Activated naive CD4-positive, alpha-beta T cell treated with anti-CD3 and anti-CD28 coated beads, Interleukin-2, amount 50 U/mL, for 16 hours (primary cell): Measurements from ENCODE around the gene TNNI2.
A peak's percentile ranks its signal among the peaks of the same experiment; 100 is the strongest.
"Not testable (repeated sequence)": the region's sequence is repeated elsewhere in the genome, so short reads cannot be mapped to it uniquely, and the experiment has no call there.

ENCODE experiments used
- DNase-seq: peaks from one replicate; pipeline ENCODE4 v3.0.0-alpha.2; 2020

Gene TNNI2

GRCh38 chr11:1875851-1876301, 37.1 kb downstream of the TNNI2 start:
- DNase-seq = peak; percentile 7

DNA sequence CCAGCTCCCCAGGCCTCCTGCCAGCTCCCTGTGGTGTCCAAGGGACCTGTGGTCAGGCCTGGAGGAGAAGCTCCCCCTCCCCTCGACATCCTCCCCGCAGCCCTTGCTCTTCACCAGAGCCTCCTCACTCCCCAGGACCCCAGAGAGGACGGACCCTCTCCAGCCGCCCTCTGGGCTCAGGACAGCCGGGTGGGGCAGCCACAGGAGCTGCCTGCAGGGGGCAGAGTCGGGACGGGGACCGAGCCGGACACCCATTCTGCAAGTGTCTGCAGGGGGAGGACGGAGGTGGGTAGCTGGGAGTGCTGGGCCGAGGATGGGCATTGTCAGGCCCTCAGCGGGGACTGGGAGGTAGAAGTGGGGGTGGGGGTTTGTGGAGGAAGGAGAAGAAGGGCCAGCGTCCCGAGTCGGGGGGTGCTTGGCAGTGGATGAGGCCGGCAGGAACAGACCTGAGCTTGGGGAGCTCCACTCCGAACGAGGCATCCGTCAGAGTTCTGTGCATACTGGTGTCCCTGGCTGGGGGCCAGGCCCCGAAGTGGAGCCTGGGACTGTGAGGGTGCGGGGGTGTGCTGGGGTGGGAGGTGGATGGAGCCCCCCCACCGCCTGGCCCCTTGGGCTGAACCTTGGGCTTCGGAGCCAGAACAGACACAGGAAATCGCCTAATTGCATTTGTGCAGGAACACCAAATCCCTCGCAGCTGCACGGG, 37.7 kb downstream of the TNNI2 start:
- DNase-seq = peak; percentile 14

DNA sequence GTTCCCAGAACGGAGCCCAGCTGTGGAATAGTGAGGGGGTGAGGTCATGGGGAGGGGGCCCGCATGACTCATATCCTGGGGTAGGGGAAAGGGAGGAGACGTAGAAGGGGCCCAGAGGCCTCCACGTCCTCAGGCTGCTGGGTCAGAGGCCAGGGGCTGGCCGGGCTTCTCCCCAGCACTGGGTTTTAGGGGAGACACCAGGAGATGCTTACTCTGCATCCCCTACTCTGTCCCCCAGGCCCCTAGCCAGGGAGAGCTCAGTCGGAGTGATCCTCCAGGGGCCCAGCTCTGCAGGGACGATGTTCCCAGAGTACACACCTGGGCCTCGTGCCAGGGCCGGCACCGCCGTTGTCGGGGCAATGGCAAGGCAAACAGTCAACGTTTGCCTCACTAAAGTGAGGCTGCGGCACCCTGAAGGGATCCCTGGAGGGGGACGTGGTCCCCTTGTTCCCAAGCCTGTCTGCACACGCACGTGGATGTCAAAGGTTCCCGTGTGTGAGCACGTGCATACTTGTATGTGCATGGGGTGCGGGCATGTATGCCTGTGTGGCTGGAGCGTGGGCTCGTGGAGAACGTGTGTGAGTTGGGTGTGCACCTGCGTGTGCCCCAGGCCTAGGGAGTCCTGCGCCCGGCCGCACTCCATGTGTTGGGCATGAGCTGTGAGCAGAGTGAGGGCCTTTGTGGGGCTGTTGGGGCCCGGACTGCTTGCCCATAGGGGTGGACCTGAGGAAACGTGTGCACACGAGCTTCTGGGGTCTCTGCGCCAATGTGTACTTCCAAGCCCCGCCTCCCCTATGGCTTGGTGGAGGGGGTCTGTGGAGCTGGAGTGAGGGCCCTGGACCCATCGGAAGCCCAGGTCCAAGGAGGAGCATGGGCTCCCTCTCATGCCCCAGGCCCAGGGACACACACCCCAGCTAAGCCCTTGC, 38.7 kb downstream of the TNNI2 start:
- DNase-seq = no peak

GRCh38 chr11:1878137-1879031, 39.6 kb downstream of the TNNI2 start:
- peak; percentile 12 for DNase-seq

DNA sequence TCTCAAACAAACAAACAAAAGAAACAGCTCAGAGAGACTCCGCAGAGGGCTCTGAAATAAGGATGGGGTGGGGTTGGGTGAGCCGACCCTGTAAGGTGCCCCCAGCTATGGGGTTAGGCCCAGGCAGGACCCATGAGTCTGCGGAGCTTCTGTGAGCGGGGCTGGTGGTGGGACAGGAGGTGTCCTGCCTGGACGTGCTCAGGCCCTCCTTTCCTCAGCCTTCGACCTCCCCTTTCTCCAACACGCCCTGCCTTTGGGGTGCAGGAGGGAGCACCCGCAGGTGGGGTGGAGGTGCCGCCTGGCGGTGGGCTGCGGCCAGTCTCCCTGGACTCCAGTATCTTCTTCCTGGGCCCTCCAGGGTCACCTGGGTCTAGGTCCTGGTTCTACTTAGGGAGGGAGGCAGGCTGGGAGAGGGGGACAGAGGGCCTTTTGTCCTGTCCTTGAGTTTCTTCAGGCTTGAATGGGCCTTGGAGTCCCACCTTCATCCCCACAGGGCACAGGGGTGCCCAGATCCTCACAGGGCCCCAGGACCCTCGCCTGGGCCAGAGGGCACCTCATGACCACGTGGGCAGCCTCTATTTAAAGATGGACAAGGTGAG, 40.7 kb downstream of the TNNI2 start:
- DNase-seq = no peak

- no peak for DNase-seq
These were observed 41.4 kb downstream of the TNNI2 start for GRCh38 chr11:1879941-1880720.

DNA sequence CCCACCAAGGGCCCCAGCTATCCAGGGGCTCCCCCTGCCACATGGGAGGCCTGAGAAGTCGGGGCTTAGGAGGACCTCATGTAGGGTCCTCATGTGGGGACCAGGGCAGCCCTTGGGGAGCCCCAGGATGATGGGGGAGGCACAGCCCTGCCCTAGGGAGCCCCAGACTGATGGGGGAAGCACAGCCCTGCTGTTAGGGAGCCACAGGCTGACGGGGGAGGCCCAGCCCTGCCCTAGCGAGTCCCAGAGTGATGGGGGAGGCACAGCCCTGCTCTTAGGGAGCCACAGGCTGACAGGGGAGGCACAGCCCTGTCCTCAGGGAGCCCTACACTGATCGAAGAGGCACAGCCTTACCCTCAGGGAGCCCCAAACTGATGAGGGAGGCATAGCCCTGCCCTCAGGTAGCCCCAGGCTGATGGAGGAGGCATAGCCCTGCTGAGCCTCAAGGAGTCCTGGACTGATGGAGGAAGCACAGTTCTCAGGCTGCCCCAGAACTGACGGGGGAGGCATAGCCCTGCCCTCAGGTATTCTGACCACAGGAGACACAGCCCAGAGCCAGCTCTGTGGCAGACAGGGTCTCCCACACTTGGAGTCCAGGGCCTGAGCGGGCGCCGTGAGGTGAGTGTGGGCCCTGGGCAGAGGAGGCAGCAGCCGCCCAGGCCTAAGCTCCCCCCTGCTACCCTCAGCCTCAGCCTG, 42.1 kb downstream of the TNNI2 start:
- no peak for DNase-seq

DNA sequence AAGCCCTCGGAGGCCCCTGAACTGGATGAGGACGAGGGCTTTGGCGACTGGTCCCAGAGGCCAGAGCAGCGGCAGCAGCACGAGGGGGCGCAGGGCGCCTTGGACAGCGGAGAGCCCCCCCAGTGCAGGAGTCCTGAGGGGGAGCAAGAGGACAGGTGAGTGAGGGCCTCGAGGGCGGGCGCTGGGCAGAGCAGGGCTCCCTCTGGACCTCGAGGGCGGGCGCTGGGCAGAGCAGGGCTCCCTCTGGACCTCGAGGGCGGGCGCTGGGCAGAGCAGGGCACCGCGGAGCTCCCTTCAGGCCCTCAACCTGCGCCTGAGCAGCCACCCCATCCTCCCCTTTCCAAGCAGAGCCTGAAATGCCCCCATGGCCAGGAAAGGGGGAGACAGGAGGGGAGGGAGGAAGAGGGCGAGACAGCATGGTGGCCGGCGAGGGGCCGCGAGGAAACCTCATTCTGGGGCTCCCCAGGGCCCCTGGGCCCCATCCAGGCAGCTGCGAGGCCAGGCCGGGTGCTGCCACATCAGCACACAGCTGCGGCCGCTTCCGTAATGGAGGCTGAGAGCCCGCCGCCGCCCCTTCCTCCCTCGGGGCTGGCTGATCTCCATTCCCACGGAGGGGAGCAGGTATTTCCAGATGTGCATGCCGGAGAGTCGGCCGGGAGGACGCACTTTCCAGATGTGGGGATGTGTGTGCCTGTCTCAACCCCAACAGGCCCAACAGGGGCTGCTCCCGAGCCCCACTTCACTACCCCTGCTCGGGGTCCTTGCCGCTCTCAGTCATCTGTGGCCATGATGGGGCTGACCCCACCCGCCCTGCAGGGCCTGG, 42.9 kb downstream of the TNNI2 start:
- DNase-seq = no peak

DNA sequence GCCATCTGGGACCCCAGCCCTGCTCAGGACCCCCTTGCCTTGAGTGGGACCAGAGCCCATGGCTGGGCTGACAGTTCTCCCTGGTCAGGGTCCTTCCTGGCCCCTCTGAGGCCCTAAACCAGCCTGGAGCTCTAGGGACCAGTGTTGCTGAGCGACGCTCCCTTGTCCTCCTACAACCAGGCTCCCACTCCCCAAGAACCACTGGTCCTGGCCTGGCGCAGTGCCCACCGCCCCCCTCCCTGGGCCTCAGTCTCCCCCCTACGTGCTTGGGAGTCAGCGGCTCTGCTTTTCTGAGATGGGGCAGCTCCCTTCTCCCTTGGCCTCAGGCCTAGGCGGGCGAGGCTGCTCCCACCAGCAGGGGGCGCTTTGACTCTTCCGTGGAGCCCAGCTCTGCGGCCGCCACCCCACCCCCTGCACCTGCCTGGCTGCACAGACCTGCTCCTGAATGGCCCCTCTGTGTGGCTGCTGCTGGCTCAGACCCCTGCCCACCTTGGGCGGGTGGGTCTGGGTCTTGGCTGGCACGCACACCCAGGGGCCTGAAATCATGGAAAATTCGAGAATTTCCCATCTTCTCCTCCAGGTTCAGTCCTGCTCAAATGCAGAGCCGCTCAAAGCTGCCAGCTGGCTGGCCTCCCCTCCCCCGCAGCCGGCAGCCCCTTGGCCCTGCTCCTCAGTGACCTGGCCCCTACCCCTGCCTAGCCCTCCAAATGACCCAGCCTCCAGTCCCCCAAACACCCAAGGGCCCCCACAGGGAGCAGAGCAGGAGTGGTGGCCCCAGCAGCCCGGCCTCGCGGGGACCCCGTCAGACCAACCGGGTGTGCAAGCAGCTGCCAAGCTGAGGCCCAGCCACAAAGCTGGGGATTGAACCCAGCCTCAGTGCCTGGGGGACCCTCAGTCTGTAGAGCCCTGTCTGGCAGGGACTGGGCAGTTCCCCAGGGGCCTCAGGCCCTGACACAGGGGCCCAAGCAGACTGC, 43.8 kb downstream of the TNNI2 start:
- peak; percentile 84 for DNase-seq

DNA sequence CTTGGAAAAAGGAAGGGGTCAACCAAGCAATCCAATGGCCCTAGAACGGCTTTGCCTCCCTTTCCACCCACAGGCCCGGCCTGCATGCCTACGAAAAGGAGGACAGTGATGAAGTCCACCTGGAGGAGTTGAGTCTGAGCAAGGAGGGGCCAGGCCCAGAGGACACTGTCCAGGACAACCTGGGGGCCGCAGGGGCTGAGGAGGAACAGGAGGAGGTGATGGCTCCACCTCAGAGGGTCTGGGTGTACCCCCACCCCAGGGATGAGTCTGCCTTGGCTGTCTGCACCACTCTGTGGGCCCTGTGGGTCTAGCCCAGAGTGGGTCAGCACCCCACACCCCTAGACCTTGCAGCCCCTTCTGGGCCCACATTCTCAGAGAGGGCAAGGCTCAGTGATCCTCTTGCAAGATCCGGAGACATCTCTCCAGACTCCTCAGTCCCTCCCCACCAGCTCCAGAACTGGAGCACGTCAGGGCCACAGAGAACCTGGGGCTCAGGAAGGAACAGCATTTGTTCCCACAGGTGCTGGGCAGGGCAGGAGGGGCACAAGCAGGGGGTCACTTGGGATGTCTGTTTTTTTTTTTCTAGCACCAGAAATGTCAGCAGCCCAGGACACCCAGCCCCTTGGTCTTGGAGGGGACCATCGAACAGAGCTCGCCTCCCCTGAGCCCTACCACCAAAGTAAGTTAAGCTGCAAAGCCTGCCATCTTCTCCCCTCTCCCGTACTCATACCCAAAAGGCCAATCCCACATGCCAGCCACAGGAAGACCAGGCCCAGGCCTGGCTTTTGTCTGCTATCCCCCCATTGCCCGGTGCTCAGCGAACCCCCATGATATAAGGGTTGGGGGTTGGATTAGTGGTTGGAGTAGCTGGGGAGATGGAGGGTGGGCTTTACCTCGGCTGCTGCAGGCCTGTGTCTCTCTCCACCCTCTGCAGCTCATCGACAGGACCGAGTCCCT, 44.8 kb downstream of the TNNI2 start:
- no peak for DNase-seq

DNA sequence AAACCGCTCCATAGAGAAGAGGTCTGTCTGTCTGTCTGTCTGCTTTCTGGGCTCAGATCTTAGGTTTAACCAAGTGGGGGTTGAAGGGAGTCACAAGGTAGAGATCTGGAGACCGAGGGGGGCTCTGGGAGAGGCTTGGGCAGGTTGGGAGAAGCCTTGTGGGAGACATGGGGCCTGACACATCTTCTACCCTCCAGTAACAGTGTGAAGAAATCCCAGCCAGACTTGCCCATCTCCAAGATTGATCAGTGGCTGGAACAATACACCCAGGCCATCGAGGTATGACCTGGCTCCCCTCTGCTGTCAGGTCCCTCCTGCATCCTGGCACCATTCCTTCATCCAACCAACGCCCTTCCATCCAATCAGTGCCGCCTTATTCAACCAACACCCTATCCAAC, 45.5 kb downstream of the TNNI2 start:
- no peak for DNase-seq

- DNase-seq = not testable (repeated sequence)
These were observed 47.8 kb downstream of the TNNI2 start for GRCh38 chr11:1886551-1886950.

DNA sequence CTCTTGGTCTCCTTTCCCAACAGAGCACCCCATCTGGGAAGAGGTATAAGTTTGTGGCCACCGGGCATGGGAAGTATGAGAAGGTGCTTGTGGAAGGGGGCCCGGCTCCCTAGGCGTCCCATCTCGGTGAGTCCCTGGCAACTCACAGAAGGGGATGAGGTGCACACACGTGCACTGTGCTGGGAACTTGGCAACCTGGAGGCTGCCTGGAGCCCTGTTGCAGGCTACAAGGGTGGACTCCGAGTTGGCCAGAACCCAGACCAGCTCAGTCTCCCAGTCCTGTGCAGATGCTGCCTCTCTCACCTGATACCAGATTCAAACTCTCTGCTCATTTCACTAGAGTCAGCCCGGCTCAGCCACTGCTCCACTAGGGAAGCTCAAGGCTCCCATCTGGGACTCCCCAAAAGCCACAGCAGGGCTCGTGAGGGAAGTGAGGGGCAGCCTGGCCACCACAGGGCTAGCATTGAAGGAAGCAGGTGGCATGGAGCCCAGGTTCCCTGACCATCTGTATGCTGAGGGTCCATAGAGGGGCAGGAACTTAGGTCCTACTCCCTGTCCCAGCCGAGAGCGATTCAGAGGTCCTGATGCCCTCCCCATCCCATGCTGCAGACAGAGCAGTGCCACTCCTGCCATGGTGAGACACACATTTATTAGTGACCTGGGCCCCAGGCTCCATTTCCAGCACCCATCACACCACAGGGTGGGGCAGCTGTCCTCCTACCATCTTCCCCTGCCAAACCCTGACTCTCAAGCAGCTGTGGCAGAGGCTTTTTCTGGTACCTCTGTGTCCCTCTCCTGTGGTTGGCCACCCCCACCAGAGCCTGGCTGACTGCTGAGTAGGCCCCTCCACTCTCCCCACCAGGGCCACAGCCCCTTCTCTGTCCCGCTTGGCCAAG, 48.9 kb downstream of the TNNI2 start:
- DNase-seq = no peak

DNA sequence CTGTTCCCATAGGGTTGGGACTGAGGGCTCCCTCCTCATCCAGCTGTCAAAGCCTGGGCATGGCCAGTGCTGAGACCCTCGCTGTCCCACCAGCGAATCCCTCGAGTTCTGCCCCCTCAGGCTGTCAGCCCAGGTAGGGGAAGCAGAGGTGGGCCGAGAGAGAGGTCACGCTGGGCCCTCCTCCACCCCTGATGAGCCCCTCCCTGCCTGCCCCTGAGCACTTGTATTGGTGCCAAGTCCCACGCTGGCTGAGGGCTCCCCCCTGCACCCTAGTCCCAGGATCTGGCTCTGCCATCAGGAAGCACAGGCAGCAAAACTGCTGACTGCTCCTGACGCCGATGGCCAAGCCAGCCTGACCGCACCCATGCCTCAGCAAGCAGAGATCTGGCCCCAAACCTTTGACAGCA, 49.6 kb downstream of the TNNI2 start:
- no peak for DNase-seq

GRCh38 chr11:1888811-1889210, 50.0 kb downstream of the TNNI2 start:
- DNase-seq = no peak

DNA sequence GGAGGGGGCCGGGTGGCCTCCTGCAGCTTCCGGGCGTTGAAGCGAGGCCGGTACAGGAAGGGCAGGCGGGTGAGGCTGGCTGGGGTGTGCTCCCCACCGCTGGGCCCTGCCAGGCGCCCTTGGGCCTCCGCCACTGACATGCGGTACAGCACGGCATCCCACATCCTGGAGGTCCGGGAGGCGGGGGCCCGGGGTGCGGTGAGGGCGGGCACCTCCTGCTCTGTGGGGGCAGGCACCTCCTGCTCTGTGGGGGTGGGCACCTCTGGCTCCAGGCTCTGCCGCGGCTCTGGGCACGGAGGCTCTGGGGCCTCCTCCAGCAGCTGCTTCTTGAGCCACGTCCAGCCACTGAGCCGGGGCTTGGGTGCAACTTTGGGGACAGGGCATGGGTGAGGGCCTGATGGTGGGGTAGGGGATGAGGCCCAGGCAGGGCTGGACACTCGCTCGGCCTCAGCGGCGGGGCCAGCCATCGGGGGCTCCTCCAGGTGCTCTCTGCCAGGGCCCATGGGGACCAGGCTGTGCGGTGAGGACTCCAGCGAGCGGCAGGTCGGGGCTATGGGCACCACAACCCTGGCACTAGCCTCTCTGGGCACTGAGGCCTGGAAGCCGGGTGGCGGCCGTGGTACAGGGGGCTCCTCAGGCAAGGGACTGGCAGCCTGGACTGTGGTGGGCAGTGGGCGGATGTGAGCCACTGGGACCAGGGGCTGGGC, 50.6 kb downstream of the TNNI2 start:
- DNase-seq = peak; percentile 74
